ENCODE results near the gene DIP2C. TPM values are rescaled to one million over a fixed set of nuclear protein-coding genes. Genes with fewer than 3 reads are reported as not detected.
"Not testable (repeated sequence)": the region's sequence is repeated elsewhere in the genome, so short reads cannot be mapped to it uniquely, and the experiment has no call there.

Gene DIP2C
- total RNA-seq, 1 experiment from 2014 or later: 11.0 TPM

DNA sequence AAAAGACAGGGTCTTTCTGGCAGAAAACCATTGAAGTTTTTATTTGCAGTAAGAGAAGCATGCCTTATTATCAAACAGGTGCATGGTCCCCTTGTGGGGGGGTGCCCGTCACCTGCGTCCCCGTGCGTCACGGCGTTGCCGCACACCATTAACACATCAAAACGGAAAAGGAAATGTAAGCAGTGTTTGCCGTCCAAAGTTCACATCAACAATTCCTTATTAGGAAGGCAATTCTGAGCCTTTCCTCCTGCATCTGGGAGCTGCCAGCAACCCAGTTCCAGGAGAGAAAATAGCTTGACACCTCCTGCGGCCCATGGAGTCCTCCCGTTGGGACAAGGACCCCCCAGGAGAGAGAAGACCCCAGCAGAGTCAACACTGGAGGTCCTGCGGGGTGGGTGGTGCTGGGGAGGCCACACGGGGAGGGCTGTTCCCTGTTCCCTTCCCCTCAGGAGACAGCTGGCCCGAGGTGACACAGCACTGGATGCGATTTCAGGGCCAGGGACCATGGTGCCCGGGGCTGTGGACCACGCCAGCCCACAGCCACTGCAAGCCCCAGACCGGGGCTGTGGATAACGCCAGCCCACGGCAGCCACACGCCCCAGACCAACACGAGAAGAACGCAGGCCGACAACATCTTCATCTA is 39.5 kb downstream of the DIP2C start:
- H3K27me3 Mint-ChIP-seq (ENCODE audit: low read depth): no peaks in the 10 kb centered on the region
- CTCF ChIA-PET: no interaction called here
- POLR2A ChIA-PET: interaction anchor here (1.3 kb wide), 1 partner anchor 12 kb away, joined by 5 read pairs; no protein-coding TSS in a partner anchor
- peaks cover 9% of the 10 kb centered on the region for H3K9me3 Mint-ChIP-seq
- no peak for ATAC-seq
- TF ChIP-seq, protein P1, sequence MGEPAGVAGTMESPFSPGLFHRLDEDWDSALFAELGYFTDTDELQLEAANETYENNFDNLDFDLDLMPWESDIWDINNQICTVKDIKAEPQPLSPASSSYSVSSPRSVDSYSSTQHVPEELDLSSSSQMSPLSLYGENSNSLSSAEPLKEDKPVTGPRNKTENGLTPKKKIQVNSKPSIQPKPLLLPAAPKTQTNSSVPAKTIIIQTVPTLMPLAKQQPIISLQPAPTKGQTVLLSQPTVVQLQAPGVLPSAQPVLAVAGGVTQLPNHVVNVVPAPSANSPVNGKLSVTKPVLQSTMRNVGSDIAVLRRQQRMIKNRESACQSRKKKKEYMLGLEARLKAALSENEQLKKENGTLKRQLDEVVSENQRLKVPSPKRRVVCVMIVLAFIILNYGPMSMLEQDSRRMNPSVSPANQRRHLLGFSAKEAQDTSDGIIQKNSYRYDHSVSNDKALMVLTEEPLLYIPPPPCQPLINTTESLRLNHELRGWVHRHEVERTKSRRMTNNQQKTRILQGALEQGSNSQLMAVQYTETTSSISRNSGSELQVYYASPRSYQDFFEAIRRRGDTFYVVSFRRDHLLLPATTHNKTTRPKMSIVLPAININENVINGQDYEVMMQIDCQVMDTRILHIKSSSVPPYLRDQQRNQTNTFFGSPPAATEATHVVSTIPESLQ (CRISPR knock-in tag; IDR thresholded peaks at IDR 0.05): no peak
- TF ChIP-seq GABPB1 (CRISPR knock-in tag; IDR thresholded peaks at IDR 0.05): 0 out of 2 replicates have a peak, but pooled peaks have one; percentile 19
- no peak overlapping the region; the same call in 1 of the 2 replicates for H3K27ac Mint-ChIP-seq
- no peak for DNase-seq (ENCODE audit: low spot score)
- H3K4me1 Mint-ChIP-seq: peaks cover 18% of the 10 kb centered on the region
- no peak overlapping the region for H3K4me3 Mint-ChIP-seq
- peaks cover 1% of the 10 kb centered on the region; the same call in 1 of the 2 replicates for H3K36me3 Mint-ChIP-seq

DNA sequence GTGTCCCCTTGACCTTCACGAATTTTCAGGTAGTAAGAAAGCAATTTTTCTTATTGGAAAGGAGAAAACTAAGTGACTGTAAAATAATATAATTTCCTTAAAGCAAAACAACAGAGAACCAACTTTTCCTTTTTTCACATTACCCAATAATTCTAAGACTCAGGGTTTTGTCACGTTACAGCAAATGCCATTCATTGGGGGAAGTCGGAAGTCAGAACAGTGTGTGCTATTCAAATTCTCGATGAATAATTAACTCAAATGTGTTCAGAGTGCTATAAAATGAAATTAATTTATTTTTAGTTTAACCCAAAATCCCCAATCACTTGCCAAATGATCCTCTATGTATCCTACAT is 40.0 kb downstream of the DIP2C start:
- Mint-ChIP-seq H3K4me1 (peaks cover 18% of the 10 kb centered on the region), H3K27me3 (ENCODE audit: low read depth) (no peaks in the 10 kb centered on the region), H3K9me3 (peaks cover 14% of the 10 kb centered on the region), H3K36me3 (peaks cover 6% of the 10 kb centered on the region), H3K27ac (no peak overlapping the region; the same call in 1 of the 2 replicates), H3K4me3 (no peak overlapping the region)
- ATAC-seq (no peak), DNase-seq (ENCODE audit: low spot score) (no peak)
- ChIA-PET CTCF (no interaction called here), POLR2A (no interaction called here)
- TF ChIP-seq TCF7 (CRISPR knock-in tag; IDR thresholded peaks at IDR 0.05; ENCODE audit: low read depth) (no peak), ZNF138 (CRISPR knock-in tag; conservative IDR thresholded peaks at IDR 0.05) (no peak)
- TF ChIP-seq, protein P2, sequence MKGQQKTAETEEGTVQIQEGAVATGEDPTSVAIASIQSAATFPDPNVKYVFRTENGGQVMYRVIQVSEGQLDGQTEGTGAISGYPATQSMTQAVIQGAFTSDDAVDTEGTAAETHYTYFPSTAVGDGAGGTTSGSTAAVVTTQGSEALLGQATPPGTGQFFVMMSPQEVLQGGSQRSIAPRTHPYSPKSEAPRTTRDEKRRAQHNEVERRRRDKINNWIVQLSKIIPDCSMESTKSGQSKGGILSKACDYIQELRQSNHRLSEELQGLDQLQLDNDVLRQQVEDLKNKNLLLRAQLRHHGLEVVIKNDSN (CRISPR knock-in tag; IDR thresholded peaks at IDR 0.05): no peak
- TF ChIP-seq, protein P3, sequence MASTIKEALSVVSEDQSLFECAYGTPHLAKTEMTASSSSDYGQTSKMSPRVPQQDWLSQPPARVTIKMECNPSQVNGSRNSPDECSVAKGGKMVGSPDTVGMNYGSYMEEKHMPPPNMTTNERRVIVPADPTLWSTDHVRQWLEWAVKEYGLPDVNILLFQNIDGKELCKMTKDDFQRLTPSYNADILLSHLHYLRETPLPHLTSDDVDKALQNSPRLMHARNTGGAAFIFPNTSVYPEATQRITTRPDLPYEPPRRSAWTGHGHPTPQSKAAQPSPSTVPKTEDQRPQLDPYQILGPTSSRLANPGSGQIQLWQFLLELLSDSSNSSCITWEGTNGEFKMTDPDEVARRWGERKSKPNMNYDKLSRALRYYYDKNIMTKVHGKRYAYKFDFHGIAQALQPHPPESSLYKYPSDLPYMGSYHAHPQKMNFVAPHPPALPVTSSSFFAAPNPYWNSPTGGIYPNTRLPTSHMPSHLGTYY (CRISPR knock-in tag; IDR thresholded peaks at IDR 0.05): no peak
- TF ChIP-seq, protein P4, sequence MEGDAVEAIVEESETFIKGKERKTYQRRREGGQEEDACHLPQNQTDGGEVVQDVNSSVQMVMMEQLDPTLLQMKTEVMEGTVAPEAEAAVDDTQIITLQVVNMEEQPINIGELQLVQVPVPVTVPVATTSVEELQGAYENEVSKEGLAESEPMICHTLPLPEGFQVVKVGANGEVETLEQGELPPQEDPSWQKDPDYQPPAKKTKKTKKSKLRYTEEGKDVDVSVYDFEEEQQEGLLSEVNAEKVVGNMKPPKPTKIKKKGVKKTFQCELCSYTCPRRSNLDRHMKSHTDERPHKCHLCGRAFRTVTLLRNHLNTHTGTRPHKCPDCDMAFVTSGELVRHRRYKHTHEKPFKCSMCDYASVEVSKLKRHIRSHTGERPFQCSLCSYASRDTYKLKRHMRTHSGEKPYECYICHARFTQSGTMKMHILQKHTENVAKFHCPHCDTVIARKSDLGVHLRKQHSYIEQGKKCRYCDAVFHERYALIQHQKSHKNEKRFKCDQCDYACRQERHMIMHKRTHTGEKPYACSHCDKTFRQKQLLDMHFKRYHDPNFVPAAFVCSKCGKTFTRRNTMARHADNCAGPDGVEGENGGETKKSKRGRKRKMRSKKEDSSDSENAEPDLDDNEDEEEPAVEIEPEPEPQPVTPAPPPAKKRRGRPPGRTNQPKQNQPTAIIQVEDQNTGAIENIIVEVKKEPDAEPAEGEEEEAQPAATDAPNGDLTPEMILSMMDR (IDR thresholded peaks at IDR 0.05): no peak

DNA sequence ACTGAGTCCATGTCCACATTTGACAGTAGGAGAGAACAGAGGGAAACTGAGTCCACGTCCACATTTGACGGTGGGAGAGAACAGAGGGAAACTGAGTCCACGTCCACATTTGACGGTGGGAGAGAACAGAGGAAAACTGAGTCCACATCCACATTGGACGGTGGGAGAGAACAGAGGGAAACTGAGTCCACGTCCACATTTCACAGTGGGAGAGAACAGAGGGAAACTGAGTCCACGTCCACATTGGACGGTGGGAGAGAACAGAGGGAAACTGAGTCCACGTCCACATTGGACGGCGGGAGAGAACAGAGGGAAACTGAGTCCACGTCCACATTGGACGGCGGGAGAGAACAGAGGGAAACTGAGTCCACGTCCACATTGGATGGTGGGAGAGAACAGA is 42.4 kb downstream of the DIP2C start:
- POLR2A ChIA-PET; H3K27ac Mint-ChIP-seq; H3K4me3 Mint-ChIP-seq; ATAC-seq; H3K27me3 Mint-ChIP-seq (ENCODE audit: low read depth); H3K36me3 Mint-ChIP-seq; DNase-seq (ENCODE audit: low spot score): not testable (repeated sequence)
- Mint-ChIP-seq H3K4me1 (peaks cover 18% of the 10 kb centered on the region), H3K9me3 (peaks cover 15% of the 10 kb centered on the region)
- CTCF ChIA-PET: interaction anchor here (1.2 kb wide), 1 partner anchor 15 kb away, joined by 3 read pairs; no protein-coding TSS in a partner anchor

DNA sequence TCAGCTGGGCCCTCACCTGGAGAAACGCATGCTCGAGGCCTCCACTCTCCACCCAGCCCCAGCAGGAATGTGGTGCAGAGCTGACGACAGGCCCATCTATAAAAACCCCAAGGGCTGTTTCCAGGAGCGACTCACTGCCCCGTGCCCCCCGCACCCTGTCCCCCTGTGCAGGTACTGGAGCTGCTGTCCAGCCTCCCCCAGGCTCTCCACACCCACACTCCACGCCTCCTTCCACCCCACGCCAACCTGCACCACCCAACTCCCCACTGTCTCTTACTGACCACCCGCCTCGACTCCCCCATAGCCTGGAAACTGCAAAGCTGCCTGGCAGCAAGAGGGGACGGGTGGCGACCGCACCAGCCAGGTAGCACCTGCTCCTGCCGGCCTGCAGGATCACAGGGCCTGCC is 43.3 kb downstream of the DIP2C start:
- Mint-ChIP-seq H3K9me3 (peaks cover 15% of the 10 kb centered on the region), H3K36me3 (peaks cover 8% of the 10 kb centered on the region), H3K27me3 (ENCODE audit: low read depth) (no peaks in the 10 kb centered on the region), H3K4me3 (no peak overlapping the region), H3K4me1 (peaks cover 18% of the 10 kb centered on the region), H3K27ac (no peak overlapping the region)
- ATAC-seq (0 out of 2 replicates have a peak, but pooled peaks have one; percentile 18), DNase-seq (ENCODE audit: low spot score) (no peak)
- ChIA-PET POLR2A (no interaction called here), CTCF (interaction anchor here (1.2 to 1.9 kb wide), 3 partner anchors 16 to 230 kb away, joined by 3 to 6 read pairs (median 3); no protein-coding TSS in a partner anchor)
- no peak for TF ChIP-seq SOX15 (CRISPR knock-in tag; IDR thresholded peaks at IDR 0.05)
- TF ChIP-seq TP53 (CRISPR knock-in tag; IDR thresholded peaks at IDR 0.05): no peak
- TF ChIP-seq, protein P5, sequence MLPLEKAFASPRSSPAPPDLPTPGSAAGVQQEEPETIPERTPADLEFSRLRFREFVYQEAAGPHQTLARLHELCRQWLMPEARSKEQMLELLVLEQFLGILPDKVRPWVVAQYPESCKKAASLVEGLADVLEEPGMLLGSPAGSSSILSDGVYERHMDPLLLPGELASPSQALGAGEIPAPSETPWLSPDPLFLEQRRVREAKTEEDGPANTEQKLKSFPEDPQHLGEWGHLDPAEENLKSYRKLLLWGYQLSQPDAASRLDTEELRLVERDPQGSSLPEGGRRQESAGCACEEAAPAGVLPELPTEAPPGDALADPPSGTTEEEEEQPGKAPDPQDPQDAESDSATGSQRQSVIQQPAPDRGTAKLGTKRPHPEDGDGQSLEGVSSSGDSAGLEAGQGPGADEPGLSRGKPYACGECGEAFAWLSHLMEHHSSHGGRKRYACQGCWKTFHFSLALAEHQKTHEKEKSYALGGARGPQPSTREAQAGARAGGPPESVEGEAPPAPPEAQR (CRISPR knock-in tag; IDR thresholded peaks at IDR 0.05): no peak

All from WTC11 (cell line).